SH-SY5Y (cell line): Measurements from ENCODE around the gene GRIN2A.

ENCODE experiments used
- GATA2 ChIP-seq: IDR thresholded peaks from 2 replicates; pipeline ENCODE4 v1.6.1; 2011; ENCODE audit warnings: mild to moderate bottlenecking, low read depth, low read length
- GATA3 ChIP-seq: IDR thresholded peaks from 2 replicates; pipeline ENCODE4 v1.6.1; 2011; ENCODE audit warnings: low read depth, mild to moderate bottlenecking, low read length, moderate library complexity

DNA sequence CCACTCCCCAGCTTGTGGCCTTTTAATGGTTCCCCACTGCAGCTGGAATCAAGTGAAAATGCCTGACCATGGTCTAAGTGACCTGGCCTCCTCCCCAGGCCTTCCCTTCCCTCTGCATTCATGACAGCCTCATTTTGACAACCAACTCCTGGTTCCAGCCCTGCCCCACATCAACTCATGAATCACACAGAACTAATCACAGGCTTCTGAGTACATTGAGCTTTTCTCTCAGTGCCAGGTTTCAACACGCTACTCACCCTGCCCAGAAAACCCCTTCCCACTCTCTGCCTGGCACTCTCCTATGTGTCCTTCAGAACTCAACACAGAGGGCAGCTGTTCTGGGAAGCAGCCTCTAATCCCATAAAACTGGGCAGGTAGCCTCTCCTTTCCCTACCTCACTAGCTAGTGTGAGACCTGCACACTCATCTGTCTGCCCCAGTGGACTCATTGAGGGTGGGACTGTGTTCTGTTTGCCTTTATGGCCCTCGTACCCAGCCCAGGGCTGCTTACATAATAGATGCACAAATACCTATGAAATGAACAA, 313.6 kb downstream of the GRIN2A start:
- no peak for TF ChIP-seq GATA3
- no peak for TF ChIP-seq GATA2
